Measurements from ENCODE around the gene FUT2.
A peak's percentile ranks its signal among the peaks of the same experiment; 100 is the strongest.

The FUT2 gene

DNA sequence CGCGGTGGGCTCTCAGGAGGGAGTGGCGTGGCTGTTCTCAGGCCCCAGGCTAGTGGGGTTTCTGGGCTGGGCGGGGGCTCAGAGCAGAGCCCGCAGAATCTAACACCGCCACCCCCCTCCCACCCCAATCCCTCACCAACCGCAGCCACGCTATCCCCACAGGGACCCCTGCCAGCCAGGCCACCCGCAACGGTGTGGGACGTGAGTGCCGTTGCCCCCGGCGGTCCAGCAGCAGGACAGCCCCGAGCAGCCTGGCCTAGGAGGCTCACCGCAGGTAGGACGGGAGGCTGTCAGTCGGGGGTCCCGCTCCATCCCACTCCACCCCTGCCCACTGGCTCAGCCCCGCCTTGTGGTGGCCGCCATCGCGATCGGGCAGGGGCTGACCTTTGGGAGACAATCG lies 22.8 kb upstream of the FUT2 start, which contains the start of gene NTN5:
Gene NTN5 (minus strand): TSS at position 24 of the 400 bp plus-strand sequence. CDS start 2,031 bp downstream, outside the sequence.
- Histone ChIP-seq H3K36me3 (ENCODE audit: control insufficient read depth, insufficient read depth, low read length) (no peaks in the 10 kb centered on the region), H3K4me3 (replicated peaks; ENCODE audit: low read depth, low read length) (no peak within 1 kb of the TSS), H3K27me3 (replicated peaks; ENCODE audit: control insufficient read depth, insufficient read depth, low read length) (no peaks in the 10 kb centered on the region)
- DNase-seq (ENCODE audit: extremely low read depth, insufficient read length), result no peak
- TF ChIP-seq, protein P1, sequence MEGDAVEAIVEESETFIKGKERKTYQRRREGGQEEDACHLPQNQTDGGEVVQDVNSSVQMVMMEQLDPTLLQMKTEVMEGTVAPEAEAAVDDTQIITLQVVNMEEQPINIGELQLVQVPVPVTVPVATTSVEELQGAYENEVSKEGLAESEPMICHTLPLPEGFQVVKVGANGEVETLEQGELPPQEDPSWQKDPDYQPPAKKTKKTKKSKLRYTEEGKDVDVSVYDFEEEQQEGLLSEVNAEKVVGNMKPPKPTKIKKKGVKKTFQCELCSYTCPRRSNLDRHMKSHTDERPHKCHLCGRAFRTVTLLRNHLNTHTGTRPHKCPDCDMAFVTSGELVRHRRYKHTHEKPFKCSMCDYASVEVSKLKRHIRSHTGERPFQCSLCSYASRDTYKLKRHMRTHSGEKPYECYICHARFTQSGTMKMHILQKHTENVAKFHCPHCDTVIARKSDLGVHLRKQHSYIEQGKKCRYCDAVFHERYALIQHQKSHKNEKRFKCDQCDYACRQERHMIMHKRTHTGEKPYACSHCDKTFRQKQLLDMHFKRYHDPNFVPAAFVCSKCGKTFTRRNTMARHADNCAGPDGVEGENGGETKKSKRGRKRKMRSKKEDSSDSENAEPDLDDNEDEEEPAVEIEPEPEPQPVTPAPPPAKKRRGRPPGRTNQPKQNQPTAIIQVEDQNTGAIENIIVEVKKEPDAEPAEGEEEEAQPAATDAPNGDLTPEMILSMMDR (IDR thresholded peaks at IDR 0.05; ENCODE audit: insufficient read depth, low read length, poor library complexity, severe bottlenecking), result no peak

DNA sequence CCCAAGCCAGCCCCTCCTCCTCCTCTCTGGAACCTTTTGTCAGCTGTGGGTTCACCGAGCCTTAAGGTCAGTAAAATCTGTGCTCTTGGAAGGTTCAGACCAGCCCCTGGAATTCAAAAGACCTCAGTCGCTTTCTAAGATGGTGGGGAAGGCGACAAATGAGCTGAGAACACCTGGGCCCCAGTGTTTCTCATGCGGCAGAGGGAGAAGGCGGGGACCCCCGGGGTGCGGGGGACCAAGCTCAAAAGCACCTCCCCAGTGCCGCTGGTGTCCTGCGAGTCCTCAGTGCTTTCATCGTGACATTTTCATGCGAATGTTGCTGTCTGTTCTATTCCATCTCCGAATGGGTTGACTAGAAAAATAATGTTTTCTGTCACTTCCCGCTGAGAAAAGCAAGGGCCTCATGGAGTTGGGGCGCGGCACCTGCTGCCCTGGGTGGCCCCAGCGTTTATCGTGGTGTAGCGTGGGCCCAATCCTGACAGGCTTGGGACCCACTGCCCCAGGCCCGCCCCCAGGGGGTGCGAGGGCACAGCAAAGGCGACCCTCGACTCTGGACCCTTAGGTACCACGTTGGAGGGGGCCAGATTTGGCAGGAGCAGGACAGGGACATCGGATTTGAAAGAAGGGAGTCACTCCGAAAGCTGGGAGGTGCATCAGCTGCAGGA lies 22.2 kb upstream of the FUT2 start:
- Histone ChIP-seq H3K36me3 (ENCODE audit: control insufficient read depth, insufficient read depth, low read length) (no peaks in the 10 kb centered on the region), H3K4me3 (replicated peaks; ENCODE audit: low read depth, low read length) (no peak overlapping the region), H3K27me3 (replicated peaks; ENCODE audit: control insufficient read depth, insufficient read depth, low read length) (no peaks in the 10 kb centered on the region)
- DNase-seq (ENCODE audit: extremely low read depth, insufficient read length), result no peak
- TF ChIP-seq, protein P1 (IDR thresholded peaks at IDR 0.05; ENCODE audit: insufficient read depth, low read length, poor library complexity, severe bottlenecking), result no peak

DNA sequence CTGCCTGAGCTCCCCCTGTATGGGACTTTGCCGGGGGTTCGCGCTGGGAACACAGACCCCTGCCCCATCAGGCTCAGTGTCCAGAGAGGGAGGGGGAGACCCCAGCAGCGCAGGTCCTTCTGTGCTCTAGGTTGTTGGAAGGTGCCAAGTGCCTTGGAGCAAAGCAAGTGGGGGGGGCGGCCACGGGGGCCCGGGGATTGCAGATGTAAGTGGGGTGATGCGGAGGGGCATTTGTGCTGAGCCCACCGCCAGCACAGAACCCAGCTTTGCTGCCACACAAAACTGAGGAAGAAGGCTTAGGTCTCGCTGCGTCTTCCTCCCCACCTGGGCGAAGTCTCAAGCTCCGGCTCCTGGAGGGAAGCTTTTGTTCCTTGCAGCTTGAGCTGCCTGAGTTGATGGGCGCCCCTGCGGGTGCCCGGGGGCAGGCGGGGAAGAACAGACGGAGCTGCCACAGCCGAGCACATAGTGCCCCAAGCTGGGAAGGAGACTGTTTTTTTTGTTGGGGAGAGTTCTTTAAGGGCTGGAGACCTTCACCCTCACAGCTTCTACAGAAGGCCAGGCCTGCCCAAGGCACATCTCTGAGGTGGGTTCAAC lies 21.5 kb upstream of the FUT2 start:
- no peak for DNase-seq (ENCODE audit: extremely low read depth, insufficient read length)
- Histone ChIP-seq H3K27me3 (replicated peaks; ENCODE audit: control insufficient read depth, insufficient read depth, low read length) (no peaks in the 10 kb centered on the region), H3K4me3 (replicated peaks; ENCODE audit: low read depth, low read length) (no peak overlapping the region), H3K36me3 (ENCODE audit: control insufficient read depth, insufficient read depth, low read length) (no peaks in the 10 kb centered on the region)
- TF ChIP-seq, protein P1 (IDR thresholded peaks at IDR 0.05; ENCODE audit: insufficient read depth, low read length, poor library complexity, severe bottlenecking), result no peak

DNA sequence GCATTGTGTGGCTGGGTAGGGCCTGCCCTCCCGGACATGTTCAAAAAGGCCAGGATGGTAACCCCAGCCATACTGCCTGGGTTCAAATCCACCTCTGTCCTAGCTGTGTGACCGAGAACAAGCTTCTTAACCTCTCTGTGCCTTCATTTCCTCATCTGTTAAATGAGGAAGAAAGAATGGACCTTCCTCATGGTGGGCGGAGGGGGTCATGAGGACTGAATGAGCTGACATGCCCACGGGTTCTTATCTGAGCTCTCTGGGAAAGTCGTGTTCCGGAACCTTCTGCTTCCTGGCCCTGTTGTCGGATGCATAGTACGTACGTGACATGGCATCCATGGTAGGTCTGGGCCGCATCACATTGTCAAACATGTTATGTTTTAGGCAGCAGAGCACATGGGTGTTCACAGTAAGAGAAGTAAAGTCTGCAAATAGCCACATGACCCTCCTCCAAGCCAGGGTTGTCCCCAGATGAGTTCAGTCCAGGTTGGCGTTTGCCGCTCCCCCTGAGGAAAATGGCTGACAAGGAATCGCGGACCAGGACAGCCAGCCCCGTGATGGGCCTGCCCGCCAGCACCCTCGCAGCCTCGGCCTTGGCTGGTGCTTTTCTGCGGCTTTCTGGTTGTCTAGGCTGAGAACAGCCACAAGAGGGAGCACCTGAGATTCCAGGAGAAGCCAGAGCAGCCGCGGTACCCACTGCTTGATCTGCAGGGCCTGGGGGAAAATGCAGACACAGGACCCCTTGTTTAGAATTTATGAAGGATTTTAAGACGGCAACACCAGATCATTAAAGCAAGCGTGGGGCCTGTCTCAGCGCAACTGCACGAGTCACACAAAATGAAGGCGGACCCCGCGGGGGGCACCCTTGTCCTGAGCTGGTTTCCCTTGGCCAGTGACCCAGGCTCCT lies 20.6 kb upstream of the FUT2 start:
- DNase-seq (ENCODE audit: extremely low read depth, insufficient read length), result peak; percentile 51
- TF ChIP-seq, protein P1 (IDR thresholded peaks at IDR 0.05; ENCODE audit: insufficient read depth, low read length, poor library complexity, severe bottlenecking), result peak; percentile 92
- Histone ChIP-seq H3K4me3 (replicated peaks; ENCODE audit: low read depth, low read length) (no peak overlapping the region), H3K27me3 (replicated peaks; ENCODE audit: control insufficient read depth, insufficient read depth, low read length) (no peaks in the 10 kb centered on the region), H3K36me3 (ENCODE audit: control insufficient read depth, insufficient read depth, low read length) (no peaks in the 10 kb centered on the region)

DNA sequence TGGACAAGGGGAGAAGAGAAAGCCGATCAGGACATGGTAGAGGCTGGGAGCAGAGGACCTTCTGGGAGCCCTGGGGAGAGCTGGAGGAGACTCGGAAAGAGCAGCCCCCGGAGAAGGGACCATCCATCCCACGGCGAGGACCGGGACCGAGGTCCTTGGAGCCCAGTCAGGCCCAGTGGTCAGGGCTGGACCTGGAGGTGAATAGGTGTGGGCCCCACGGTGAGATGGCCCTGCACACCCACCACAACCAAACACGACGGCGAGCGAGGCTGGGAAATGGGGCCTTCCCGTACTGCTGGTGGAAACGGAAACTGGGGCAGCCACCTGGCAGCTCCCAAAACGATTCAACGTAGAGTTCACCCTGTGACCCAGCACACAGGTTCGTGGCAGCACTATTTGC lies 19.3 kb upstream of the FUT2 start:
- TF ChIP-seq, protein P1 (IDR thresholded peaks at IDR 0.05; ENCODE audit: insufficient read depth, low read length, poor library complexity, severe bottlenecking), result no peak
- Histone ChIP-seq H3K27me3 (replicated peaks; ENCODE audit: control insufficient read depth, insufficient read depth, low read length) (no peaks in the 10 kb centered on the region), H3K4me3 (replicated peaks; ENCODE audit: low read depth, low read length) (no peak overlapping the region), H3K36me3 (ENCODE audit: control insufficient read depth, insufficient read depth, low read length) (no peaks in the 10 kb centered on the region)
- DNase-seq (ENCODE audit: extremely low read depth, insufficient read length), result no peak
